ENCODE measurements around the gene TBPL2. TPM values are rescaled to one million over a fixed set of nuclear protein-coding genes. Genes with fewer than 3 reads are reported as not detected.
"Not testable (repeated sequence)": the region's sequence is repeated elsewhere in the genome, so short reads cannot be mapped to it uniquely, and the experiment has no call there.

The TBPL2 gene
- total RNA-seq = not detected
- long read RNA-seq = 0 reads

DNA sequence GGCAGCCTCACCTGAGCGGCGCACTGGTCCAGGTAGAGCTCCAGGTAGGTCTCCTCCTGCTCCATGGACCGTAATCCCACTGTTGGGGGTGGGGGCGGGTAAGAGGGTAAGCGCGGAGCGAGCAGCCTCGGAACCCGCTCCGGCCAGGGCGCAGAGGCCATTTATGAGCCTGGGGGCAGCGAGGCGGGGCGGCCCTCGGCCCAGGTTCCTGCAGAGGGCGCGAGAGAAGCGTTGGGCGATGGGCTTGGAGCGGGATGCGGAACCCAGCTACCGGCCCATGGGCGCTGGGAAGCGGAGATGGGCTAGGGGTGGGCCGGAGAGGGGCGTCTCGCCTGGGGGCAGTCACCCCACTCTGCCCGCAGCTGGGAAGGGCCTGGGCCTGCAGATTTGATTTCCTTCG, at the start of gene TBPL2:
TBPL2 (minus strand) TSS at position 232 of the 400 bp plus-strand sequence; CDS start at position 65, 167 bp downstream.
- intact Hi-C loops (cut with DNase I) = loop anchor here (5.0 to 10.0 kb wide), 2 partner anchors 132 to 224 kb away; no protein-coding TSS in a partner anchor
- ATAC-seq = peak; percentile 46
- no peak for DNase-seq (ENCODE audit: missing footprints)

- intact Hi-C loops (cut with DNase I) = no loop called here
- DNase-seq (ENCODE audit: missing footprints) (no peak), ATAC-seq (no peak)
Observed at GRCh38 chr14:55488204-55488603, 47.8 kb upstream of the TBPL2 start.

DNA sequence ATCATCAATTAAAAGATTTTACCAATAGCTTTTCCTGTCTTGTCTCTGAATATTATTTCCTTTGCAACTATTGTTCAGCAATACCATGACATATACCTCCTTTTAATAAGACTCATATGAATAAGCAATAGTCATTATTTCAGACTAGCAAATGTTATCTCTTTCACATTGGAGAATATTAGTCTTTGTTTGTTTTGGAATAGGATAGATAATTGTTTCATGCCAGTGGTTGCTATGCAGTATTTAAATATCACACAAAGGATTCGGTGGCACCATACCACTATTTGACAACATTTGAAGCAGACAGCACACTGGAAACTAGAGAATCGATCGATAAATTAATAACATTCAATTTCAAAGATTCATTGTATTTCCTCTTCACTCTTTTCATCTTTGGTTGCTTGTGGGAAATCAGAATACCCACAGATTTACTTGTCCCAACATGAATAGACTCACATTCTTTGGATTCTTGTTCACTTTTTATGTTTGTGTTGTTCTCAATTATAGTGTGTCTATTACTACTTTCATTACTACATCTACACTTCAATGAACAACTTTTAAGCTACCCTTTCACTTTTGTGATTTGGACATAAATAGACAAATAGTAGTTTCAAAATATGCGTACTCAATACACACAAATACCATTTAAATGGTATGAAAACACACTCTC, 42.7 kb upstream of the TBPL2 start:
- DNase-seq (ENCODE audit: missing footprints) (no peak), ATAC-seq (no peak)
- intact Hi-C loops (cut with DNase I) = no loop called here

GRCh38 chr14:55481769-55482168, 41.4 kb upstream of the TBPL2 start:
- DNase-seq (ENCODE audit: missing footprints) = no peak
- no peak for ATAC-seq
- intact Hi-C loops (cut with DNase I) = no loop called here

DNA sequence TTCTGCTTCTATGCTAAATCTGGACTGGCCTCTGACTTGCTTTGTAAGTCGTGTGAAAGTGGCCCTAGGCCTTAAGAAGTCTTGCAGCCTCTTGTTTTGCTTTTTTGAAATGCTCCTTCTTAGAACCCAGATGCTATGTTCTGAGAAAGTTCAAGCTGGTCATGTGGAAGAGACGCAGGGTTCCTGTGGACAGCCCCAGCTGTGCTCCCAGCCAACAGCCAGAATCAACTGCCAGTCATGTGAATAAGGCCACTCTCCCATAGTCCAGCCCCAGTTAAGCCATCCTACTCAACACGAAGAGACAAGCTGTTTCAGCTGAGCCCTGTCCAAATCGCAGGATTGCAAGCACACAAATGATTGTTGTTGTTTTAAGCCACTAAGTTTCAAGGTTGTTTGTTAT, 37.3 kb upstream of the TBPL2 start:
- ATAC-seq = peak; percentile 86
- intact Hi-C loops (cut with DNase I) = no loop called here
- no peak for DNase-seq (ENCODE audit: missing footprints)

- ATAC-seq; intact Hi-C loops (cut with DNase I); DNase-seq (ENCODE audit: missing footprints): not testable (repeated sequence)
Observed at GRCh38 chr14:55476448-55476847, 36.0 kb upstream of the TBPL2 start.

GRCh38 chr14:55473786-55474185, 33.4 kb upstream of the TBPL2 start:
- DNase-seq (ENCODE audit: missing footprints) = no peak
- no peak for ATAC-seq
- intact Hi-C loops (cut with DNase I) = no loop called here

GRCh38 chr14:55470025-55470424, 29.6 kb upstream of the TBPL2 start:
- ATAC-seq (no peak), DNase-seq (ENCODE audit: missing footprints) (no peak)

GRCh38 chr14:55467307-55467706, 26.9 kb upstream of the TBPL2 start:
- DNase-seq (ENCODE audit: missing footprints) (no peak), ATAC-seq (no peak)
- intact Hi-C loops (cut with DNase I) = no loop called here

More at GRCh38 chr14:55470025-55470424, 29.6 kb upstream of the TBPL2 start:
- intact Hi-C loops (cut with DNase I) = no loop called here

GRCh38 chr14:55458800-55459515, 18.5 kb upstream of the TBPL2 start:
- DNase-seq (ENCODE audit: missing footprints) = no peak
- intact Hi-C loops (cut with DNase I) = no loop called here
- ATAC-seq = no peak

DNA sequence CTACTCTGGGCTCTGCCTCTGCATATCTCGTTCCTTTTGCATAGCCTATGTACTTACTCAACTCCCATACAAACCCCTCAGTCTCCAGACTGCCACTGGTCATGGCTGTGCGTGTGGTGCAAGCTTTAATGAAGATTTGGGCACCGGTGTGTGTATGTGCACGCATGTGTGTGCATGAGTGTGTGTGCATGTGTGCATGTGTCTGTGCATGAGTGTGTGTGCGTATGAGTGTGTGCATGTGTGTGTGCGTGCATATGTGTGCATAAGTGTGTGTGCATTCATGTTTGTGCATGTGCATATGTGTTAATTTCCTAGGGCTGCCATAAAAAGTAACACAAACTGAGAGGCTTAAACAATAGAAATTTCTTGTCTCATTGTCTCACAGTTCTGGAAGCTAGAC, 17.1 kb upstream of the TBPL2 start:
- ATAC-seq = no peak
- no peak for DNase-seq (ENCODE audit: missing footprints)
- intact Hi-C loops (cut with DNase I) = no loop called here

- intact Hi-C loops (cut with DNase I); ATAC-seq; DNase-seq (ENCODE audit: missing footprints): not testable (repeated sequence)
Observed at GRCh38 chr14:55456411-55456810, 16.0 kb upstream of the TBPL2 start.

DNA sequence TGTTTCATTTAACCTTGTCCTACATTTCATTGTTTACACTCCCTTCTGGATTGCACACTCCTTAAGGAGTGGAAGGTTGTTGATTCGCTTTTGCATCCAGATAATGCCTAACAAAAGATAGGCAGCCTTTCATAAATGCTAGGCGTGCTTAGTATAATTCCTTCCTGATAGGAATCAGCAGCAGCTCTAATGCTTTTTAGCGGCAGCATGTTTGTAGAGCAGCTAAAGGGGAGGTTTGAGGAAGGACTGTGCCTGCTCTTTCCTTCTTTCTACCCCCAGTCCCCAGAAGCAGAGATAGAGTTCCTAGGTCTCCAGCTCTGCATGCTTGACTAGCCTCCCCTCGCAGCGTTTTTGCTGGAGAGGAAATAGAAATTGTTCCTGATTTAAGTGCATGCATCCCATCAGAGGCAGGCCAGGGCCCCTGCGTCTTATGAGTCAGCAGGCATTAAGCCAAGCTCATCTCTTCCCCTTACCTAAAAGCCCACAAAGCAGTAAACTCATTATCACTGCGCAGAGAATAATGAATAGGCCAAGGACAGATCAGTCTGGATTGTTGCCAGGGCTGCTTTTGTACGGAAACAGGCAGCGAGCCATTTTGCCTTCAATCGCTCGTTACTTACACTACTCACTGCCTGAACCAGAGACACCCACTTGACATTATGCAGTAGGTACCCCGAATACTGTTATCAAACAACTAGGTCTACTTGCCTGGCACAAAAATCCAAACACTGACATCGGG, 14.0 kb upstream of the TBPL2 start:
- peak; percentile 78 for DNase-seq (ENCODE audit: missing footprints)
- intact Hi-C loops (cut with DNase I) = no loop called here
- peak; percentile 66 for ATAC-seq

- no peak for ATAC-seq
- intact Hi-C loops (cut with DNase I) = no loop called here
- DNase-seq (ENCODE audit: missing footprints) = no peak
Observed at GRCh38 chr14:55451950-55452349, 11.5 kb upstream of the TBPL2 start.

GRCh38 chr14:55451398-55451797, 11.0 kb upstream of the TBPL2 start:
- no peak for DNase-seq (ENCODE audit: missing footprints)
- ATAC-seq = no peak
- intact Hi-C loops (cut with DNase I) = no loop called here

DNA sequence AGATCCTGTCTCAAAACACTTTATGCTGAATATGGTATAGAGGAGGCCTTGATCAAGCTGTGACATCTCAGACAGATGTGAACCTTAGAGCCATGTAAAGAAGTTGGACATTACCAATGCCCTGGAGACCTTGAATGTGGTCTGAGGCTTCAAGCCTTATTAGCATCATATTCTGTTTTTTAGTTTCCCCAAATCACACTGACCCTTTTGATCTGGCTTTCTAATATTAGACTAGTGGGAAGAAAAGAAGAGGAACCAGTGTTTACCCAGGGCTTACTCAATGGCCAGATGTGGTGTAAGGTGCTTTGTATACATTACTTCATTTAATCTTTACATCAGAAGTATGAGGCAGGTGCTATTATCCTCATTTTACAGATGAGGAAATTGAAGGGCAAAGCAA, 10.6 kb upstream of the TBPL2 start:
- intact Hi-C loops (cut with DNase I) = no loop called here
- DNase-seq (ENCODE audit: missing footprints) = no peak
- no peak for ATAC-seq

- ATAC-seq = no peak
- no peak for DNase-seq (ENCODE audit: missing footprints)
- intact Hi-C loops (cut with DNase I) = no loop called here
Observed at GRCh38 chr14:55450539-55450938, 10.1 kb upstream of the TBPL2 start.

GRCh38 chr14:55450124-55450523, 9.7 kb upstream of the TBPL2 start:
- intact Hi-C loops (cut with DNase I) = no loop called here
- DNase-seq (ENCODE audit: missing footprints) (no peak), ATAC-seq (no peak)

- DNase-seq (ENCODE audit: missing footprints) (no peak), ATAC-seq (no peak)
- intact Hi-C loops (cut with DNase I) = loop anchor here (5.0 to 10.0 kb wide), 2 partner anchors 216 to 1023 kb away; no protein-coding TSS in a partner anchor
Observed at GRCh38 chr14:55449116-55449515, 8.7 kb upstream of the TBPL2 start.
